ENCODE measurements around the gene DARS1. TPM values are rescaled to one million over a fixed set of nuclear protein-coding genes. Genes with fewer than 3 reads are reported as not detected.
"Not testable (repeated sequence)": the region's sequence is repeated elsewhere in the genome, so short reads cannot be mapped to it uniquely, and the experiment has no call there.

Gene DARS1
- total RNA-seq, 1 donor from 2014 or later, result 63.1 TPM

DNA sequence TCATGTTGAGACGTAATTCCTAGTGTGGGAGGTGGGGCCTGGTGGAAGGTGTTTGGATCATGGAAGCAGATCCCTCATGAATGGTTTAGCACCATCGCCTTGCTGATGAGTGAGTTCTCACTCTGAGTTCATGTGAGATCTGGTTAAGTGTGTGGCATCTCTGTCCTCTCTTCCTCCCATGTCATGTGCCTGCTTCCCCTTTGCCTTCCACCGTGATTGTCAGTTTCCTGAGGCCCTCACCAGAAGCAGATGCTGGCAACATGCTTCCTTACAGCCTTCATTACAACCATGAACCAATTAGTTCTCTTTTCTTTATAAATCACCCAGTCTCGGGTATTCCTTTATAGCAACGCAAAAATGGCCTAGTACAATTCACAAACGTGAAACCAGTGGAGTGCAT is 94.6 kb downstream of the DARS1 start:
- Histone ChIP-seq H3K4me3 (no peak overlapping the region), H3K27ac (no peak overlapping the region), H3K4me1 (no peaks in the 10 kb centered on the region), H3K36me3 (no peaks in the 10 kb centered on the region), H3K9me3 (no peaks in the 10 kb centered on the region), H3K27me3 (no peaks in the 10 kb centered on the region)
- DNase-seq (ENCODE audit: extremely low spot score in 2 of 2), result no peak
- intact Hi-C loops (cut with DNase I), result no loop called here
- TF ChIP-seq POLR2A (IDR thresholded peaks at IDR 0.05), result no peak
- TF ChIP-seq CTCF (IDR thresholded peaks at IDR 0.05), result no peak
- TF ChIP-seq POLR2AphosphoS5 (IDR thresholded peaks at IDR 0.05; ENCODE audit: insufficient read depth in 1 of 2, low read depth in 1 of 2), result no peak

DNA sequence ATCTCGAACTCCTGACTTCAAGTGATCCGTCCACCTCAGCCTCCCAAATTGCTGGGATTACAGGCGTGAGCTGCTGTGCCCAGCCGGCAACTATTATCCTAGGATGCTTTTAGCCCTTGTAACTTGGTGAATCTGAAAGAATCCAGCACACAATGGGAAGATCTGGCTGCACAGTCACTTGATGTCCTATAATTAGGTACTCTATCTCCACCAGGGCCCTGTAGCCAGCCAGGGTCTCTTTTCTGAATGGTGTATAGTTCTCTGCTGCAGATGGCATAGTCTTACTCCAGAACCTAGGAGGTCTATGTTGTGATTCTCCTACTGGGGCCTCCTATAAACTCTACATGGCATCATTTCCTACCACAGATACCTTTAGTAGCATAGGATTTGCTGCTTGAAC is 95.3 kb downstream of the DARS1 start:
- intact Hi-C loops (cut with DNase I), result no loop called here
- Histone ChIP-seq H3K27me3 (no peaks in the 10 kb centered on the region), H3K4me1 (no peaks in the 10 kb centered on the region), H3K4me3 (no peak overlapping the region), H3K9me3 (no peaks in the 10 kb centered on the region), H3K27ac (no peak overlapping the region), H3K36me3 (no peaks in the 10 kb centered on the region)
- TF ChIP-seq CTCF (IDR thresholded peaks at IDR 0.05) (no peak), POLR2A (IDR thresholded peaks at IDR 0.05) (no peak), POLR2AphosphoS5 (IDR thresholded peaks at IDR 0.05; ENCODE audit: insufficient read depth in 1 of 2, low read depth in 1 of 2) (no peak)
- DNase-seq (ENCODE audit: extremely low spot score in 2 of 2), result no peak

DNA sequence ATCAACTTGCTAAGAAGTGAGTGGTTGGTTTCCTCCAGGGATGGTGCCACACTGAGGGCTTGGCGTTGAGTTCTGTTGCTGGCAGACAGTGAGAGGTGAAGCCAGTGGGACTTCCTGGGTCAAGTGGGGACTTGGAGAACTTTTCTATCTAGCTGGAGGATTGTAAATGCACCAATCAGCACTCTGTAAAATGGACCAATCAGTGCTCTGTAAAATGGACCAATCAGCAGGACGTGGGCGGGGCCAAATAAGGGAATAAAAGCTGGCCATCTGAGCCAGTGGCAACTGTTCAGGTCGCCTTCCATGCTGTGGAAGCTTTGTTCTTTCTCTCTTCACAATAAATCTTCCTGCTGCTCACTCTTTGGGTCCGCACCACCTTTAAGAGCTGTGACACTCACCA is 96.8 kb downstream of the DARS1 start:
- DNase-seq (ENCODE audit: extremely low spot score in 2 of 2); H3K27me3 ChIP-seq; H3K4me3 ChIP-seq; H3K9me3 ChIP-seq; H3K27ac ChIP-seq; H3K4me1 ChIP-seq; H3K36me3 ChIP-seq; intact Hi-C loops (cut with DNase I): not testable (repeated sequence)

DNA sequence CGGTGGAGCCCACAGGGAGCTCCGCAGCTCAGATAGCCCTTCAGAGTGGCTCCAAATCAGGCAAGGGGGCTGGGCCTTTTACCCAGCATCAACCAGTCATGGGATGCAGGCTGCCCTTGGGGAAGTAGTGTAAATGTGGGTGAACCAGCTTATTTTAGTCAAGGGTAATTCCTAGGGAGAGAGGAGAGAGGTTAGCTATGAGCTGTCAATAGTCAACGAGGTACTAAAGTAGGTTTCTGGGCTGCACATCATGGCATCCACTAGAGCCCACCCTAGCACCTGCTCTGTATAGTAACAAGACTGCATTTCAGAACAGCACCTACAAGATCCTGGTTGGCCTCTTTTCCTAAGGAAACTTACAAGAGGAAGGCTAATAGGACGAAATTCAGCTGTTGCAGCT is 99.7 kb downstream of the DARS1 start:
- H3K9me3 ChIP-seq, result no peaks in the 10 kb centered on the region
- intact Hi-C loops (cut with DNase I), result no loop called here
- no peak for DNase-seq (ENCODE audit: extremely low spot score in 2 of 2)
- H3K27me3 ChIP-seq, result no peaks in the 10 kb centered on the region
- H3K36me3 ChIP-seq, result no peaks in the 10 kb centered on the region
- no peaks in the 10 kb centered on the region for H3K4me1 ChIP-seq
- TF ChIP-seq POLR2A (IDR thresholded peaks at IDR 0.05) (no peak), CTCF (IDR thresholded peaks at IDR 0.05) (no peak), POLR2AphosphoS5 (IDR thresholded peaks at IDR 0.05; ENCODE audit: insufficient read depth in 1 of 2, low read depth in 1 of 2) (no peak)
- H3K4me3 ChIP-seq, result no peak overlapping the region
- no peak overlapping the region for H3K27ac ChIP-seq

- H3K27ac ChIP-seq, result no peak overlapping the region
- DNase-seq (ENCODE audit: extremely low spot score in 2 of 2), result no peak
- TF ChIP-seq POLR2AphosphoS5 (IDR thresholded peaks at IDR 0.05; ENCODE audit: insufficient read depth in 1 of 2, low read depth in 1 of 2) (no peak), POLR2A (IDR thresholded peaks at IDR 0.05) (no peak), CTCF (IDR thresholded peaks at IDR 0.05) (no peak)
- no peaks in the 10 kb centered on the region for H3K27me3 ChIP-seq
- H3K9me3 ChIP-seq, result no peaks in the 10 kb centered on the region
- H3K4me1 ChIP-seq, result no peaks in the 10 kb centered on the region
- H3K4me3 ChIP-seq, result no peak overlapping the region
- intact Hi-C loops (cut with DNase I), result no loop called here
- no peaks in the 10 kb centered on the region for H3K36me3 ChIP-seq
Measured at GRCh38 chr2:135882415-135882814, 103.0 kb downstream of the DARS1 start.

GRCh38 chr2:135876770-135877169 is 108.7 kb downstream of the DARS1 start:
- Histone ChIP-seq H3K4me1 (peaks cover 13% of the 10 kb centered on the region), H3K4me3 (peak overlapping the region; percentile 61 to 69)
- H3K27ac ChIP-seq; DNase-seq (ENCODE audit: extremely low spot score in 2 of 2); H3K9me3 ChIP-seq; intact Hi-C loops (cut with DNase I); H3K36me3 ChIP-seq; H3K27me3 ChIP-seq: not testable (repeated sequence)

All from vagina (tissue), 2 donors.